ENCODE results near the gene TSBP1.

The TSBP1 gene

GRCh38 chr6:32371803-32372202, at the start of gene TSBP1:
TSS of gene TSBP1 (minus strand) at chr6:32371903. CDS start at chr6:32371706, 197 bp downstream.
- DNase-seq = no peak

- DNase-seq = no peak
Observed at GRCh38 chr6:32416036-32416435, 44.3 kb upstream of the TSBP1 start.

GRCh38 chr6:32415521-32416019, 43.9 kb upstream of the TSBP1 start:
- peak; percentile 70 to 78 for DNase-seq

GRCh38 chr6:32413427-32414047, 41.8 kb upstream of the TSBP1 start:
- DNase-seq = peak; percentile 83

GRCh38 chr6:32411566-32412327, 40.0 kb upstream of the TSBP1 start:
- DNase-seq = no peak

- no peak for DNase-seq
Observed at GRCh38 chr6:32410906-32411305, 39.2 kb upstream of the TSBP1 start.

GRCh38 chr6:32406857-32407256, 35.2 kb upstream of the TSBP1 start, which contains the start of gene BTNL2:
TSS of gene BTNL2 (minus strand) at chr6:32407181. CDS start at chr6:32407123, 58 bp downstream.
- no peak for DNase-seq

- no peak for DNase-seq
Observed at GRCh38 chr6:32406197-32406596, 34.5 kb upstream of the TSBP1 start.

GRCh38 chr6:32405656-32406055, 34.0 kb upstream of the TSBP1 start:
- no peak for DNase-seq

- DNase-seq = no peak
Observed at GRCh38 chr6:32402812-32403211, 31.1 kb upstream of the TSBP1 start.

GRCh38 chr6:32401284-32401963, 29.7 kb upstream of the TSBP1 start:
- DNase-seq = no peak

- no peak for DNase-seq
Observed at GRCh38 chr6:32397252-32397920, 25.7 kb upstream of the TSBP1 start.

GRCh38 chr6:32396028-32396427, 24.3 kb upstream of the TSBP1 start:
- no peak for DNase-seq

GRCh38 chr6:32393665-32394420, 22.1 kb upstream of the TSBP1 start:
- no peak for DNase-seq

- no peak for DNase-seq
Observed at GRCh38 chr6:32391505-32391904, 19.8 kb upstream of the TSBP1 start.

GRCh38 chr6:32387589-32388340, 16.1 kb upstream of the TSBP1 start:
- DNase-seq = no peak

- no peak for DNase-seq
Observed at GRCh38 chr6:32386040-32386439, 14.3 kb upstream of the TSBP1 start.

- no peak for DNase-seq
Observed at GRCh38 chr6:32382757-32383420, 11.2 kb upstream of the TSBP1 start.

GRCh38 chr6:32379545-32379944, 7.8 kb upstream of the TSBP1 start:
- no peak for DNase-seq

GRCh38 chr6:32375739-32376529, 4.2 kb upstream of the TSBP1 start:
- DNase-seq = no peak

Measured in CD4-positive, alpha-beta T cell treated with Interferon alpha-2 for 1 hour (primary cell).